GM04503 (cell line): ENCODE measurements around the gene SEC61A1.

ENCODE experiments used
- DNase-seq: peaks from one replicate; pipeline ENCODE4 v3.0.0-alpha.2; 2012; ENCODE audit warnings: low read depth

The SEC61A1 gene

DNA sequence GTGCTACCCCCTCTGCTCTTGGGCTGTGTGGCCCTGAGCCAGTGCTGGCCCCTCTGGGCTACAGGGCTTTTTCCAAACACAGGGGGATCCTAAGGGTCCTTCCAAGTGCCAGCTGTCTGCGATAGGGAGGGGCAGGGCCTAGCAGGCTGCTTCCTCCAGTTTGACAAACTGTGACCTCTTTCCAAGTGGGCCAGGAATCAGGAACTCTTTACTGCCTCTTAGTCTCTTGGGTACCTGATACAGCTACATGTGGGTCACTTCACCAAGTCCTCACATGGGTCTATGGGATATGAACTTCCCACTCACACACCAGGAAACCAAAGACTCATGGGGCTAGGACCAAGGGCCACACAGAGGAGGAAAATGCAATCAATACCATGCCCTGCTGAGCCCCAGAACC is 25.4 kb downstream of the SEC61A1 start:
- no peak for DNase-seq

DNA sequence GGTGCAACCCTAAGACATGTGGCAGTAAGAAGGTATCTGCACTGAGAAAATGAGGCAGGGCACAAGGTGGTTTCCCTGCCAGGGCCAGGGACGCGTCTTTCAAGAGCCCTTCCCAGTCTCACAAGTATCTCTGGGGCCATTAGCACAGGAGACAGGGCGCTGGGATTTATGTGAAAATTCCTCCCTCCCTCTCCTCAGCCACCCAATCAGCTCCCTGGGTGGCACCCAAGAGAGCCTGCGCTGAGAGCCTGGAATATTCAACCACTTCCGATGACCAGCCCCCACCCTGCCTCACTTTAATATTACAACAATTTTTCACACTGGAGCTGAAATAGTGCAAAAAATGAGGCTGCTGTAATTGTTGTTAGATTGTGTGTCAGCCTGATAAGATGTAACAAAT is 26.1 kb downstream of the SEC61A1 start:
- no peak for DNase-seq

DNA sequence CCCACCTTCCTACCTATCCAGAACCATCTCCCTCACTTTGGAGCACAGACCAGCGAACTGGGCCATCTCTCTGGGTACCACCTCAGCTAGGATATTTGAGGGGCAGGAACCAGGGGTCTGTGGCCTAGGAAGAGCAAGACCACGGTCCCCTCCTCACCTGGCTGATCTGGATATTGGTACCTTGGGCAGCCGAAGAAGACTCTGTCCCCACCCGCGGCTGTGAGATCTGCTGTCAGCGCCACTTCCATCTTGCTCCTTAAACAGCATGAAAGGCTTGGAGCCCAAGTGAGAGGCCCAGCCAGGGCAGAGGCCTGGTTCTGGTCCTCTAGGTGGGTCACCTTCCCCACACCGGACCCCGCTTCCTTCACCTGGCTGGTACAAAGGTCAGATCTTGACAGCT is 26.6 kb downstream of the SEC61A1 start:
- no peak for DNase-seq

DNA sequence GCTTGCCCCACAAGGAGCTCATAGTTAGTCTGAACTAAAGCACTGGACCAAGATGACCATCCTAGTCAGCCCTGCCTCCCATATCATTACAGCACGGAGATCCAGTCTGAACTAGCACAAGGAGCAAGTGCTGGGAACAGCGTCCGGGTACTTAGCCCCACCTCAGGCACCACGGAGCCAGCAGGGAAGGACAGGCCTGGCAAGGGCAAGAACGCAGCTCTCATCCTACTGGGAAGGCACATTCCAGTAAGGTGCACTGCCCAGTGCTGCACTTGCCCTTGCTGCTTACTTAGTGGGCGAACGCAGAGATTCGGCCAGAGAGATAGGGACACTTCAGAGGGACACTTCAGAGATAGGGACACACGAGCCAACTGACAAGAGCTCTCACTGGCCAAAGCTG is 27.6 kb downstream of the SEC61A1 start:
- DNase-seq, result no peak

DNA sequence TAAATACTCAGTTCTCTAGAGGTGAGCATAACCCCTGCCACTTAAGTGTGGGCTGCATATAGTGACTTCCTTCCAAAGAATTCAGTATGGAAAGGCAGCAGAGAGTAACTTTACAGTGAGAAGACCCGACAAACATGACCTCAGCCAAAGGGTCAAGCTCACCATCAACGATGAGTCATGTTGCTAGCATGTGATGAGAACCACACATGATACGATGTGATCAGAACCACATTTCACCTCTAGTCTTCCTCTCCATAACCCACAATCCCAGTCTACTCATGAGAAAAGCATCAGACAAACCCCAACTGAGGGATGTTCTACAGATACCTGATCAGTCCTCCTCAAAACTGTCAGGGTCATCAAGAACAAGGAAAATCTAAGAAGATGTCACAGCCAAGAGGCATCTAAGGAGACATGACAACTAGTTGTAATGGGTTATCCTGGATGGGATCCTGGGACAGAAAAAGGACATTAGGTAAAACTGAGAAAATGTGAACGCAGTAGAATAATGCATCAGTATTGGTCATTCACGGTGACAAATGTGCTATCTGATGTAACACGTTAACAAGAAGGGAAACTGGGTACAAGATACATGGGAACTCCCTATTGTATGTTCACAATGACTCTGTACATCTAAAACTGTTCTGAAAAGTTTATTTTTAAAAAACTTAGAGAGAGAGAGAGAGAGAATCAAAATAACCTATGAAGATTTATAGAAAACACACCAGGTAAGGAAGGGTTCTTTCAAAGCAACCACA is 28.3 kb downstream of the SEC61A1 start:
- peak; percentile 72 for DNase-seq

DNA sequence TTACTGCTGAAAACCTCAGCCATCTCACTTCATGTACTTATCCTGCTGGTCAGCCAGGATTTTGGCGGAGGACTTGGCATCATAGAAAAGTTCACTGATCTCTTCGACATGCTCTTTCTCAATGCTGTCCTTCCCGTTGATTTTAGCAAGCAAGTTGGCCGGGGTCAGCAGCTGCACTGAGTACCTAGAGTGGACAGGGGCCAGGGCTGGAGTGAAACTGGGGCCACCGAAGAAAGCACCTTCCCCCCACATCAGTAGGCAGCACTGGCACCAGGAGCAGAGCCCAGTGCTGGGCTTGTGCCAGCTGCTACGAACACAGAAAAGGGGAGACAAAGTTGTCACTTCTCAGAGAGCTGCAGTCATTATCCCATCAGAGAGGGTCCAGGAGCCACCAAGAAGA is 29.0 kb downstream of the SEC61A1 start:
- no peak for DNase-seq

DNA sequence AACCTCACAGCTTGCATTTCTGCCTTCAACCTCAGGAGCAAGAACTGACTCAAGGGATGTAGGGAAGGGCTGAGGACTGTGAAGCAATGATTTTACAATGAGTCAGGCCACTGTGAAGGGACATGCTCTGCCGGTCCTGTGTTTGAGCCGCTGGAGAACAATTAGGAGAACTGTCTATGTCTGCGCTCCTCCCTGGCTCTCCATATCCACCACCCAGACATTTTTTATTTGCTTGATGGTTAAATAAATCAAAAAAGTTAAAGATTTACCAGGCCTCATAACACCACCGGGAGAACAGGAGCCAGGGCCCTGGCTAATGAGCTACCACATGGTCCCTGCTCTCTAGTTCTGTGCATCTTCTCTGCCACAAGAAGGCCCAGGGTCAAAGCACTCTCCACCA is 29.6 kb downstream of the SEC61A1 start:
- no peak for DNase-seq

DNA sequence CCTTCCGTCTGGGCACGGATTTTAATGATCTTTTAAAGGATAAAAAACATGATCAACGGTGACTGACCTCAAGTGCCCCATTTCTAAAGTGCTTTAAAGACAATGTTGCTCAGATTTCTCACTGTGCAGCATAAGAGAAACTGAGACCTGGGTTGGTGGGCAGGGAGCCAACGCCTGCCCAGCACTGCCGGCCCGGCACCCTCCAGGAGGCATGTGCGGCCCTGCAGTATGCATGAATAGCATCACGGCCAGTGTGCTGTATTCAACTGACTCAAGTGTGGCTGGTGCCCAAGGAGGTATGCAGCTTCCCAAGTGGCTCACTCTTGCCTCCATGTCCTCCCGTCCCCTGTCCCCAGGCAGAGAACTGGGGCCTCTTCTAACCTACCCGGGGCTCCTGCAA is 30.3 kb downstream of the SEC61A1 start:
- no peak for DNase-seq

DNA sequence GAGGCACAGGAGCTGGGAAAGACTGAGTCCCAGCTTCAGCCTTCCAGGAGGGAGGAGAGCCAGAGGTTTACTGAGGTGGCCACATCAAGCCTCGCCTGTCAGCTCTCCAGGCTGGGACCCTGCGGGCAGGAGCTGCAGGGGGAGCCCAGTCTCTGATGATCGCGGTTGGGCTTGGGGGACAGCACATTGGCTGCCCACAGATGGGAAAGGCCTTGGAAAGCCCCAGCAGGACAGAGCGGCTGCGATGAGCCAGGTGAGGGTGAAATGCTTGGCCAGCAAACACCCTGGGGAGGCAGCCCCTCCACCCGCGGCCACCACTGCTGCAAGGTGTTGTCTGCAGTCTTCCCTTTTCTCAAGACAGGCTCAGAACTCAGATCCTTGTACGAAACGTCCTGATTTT is 31.2 kb downstream of the SEC61A1 start:
- DNase-seq, result no peak

DNA sequence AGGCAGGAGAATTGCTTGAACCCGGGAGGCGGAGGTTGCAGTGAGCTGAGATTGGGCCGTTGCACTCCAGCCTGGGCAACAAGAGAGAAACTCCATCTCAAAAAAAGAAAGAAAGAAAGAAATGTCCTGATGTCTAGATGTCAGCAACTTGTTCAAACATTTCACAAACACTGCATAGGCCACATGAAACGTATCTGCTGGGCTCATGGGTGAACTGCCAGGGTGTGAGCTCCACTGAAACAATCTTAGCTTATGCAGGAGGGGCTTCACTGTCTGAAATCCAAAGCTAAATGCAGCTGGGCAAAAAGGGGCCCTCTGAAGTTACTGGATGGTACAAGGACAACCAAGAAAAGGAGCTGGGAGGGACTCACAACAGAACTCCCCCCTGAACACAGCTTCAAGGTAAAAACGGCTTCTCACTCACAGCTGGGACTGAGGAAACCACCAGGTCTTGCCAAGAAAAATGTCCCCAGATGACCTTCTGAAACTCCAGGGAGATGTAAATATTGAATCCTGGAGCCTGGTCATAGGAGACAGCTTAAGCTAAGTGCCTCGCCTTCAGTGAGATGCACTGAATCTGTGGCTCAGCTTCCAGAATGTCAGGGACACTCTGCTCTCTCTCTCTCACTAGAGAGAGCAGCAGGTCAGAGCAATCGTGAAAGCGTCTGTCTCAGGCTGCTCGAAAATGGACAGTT is 31.9 kb downstream of the SEC61A1 start:
- no peak for DNase-seq

DNA sequence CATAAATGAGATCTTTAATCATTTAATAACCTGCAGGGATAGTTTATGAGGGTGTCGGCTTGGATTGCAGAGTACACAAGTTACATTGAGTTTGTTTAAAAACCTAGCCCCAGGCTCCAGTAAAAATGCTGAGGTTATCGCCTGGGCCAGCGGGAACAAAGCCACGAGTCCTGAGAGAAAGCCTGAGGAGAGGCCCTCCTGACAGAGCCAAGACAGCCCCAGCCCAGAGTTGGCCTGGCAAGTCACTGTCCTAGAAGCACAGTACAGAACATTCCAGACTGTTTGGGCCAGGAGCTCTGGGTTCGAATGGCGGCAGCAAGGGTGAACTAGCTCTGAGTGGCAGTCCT is 32.4 kb downstream of the SEC61A1 start:
- DNase-seq, result no peak

DNA sequence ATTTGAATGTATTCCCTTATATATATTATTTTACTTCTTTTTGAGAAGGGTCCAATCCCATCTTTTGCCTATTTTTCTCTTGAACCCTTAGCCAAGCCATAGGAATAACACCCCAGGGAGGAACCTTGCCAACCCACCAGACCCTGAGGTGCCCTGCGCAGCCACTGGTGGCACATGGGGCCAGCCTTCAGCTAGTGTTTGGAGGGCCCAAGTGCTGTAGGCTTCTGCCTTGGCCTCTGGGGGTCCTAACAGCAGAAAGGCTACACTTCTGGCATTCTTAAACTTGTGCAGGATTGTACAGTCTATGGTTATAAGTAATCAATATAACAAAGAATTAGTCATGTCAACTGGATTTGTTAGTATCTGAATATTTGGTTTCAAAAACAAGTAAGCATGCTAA is 36.9 kb downstream of the SEC61A1 start:
- no peak for DNase-seq

DNA sequence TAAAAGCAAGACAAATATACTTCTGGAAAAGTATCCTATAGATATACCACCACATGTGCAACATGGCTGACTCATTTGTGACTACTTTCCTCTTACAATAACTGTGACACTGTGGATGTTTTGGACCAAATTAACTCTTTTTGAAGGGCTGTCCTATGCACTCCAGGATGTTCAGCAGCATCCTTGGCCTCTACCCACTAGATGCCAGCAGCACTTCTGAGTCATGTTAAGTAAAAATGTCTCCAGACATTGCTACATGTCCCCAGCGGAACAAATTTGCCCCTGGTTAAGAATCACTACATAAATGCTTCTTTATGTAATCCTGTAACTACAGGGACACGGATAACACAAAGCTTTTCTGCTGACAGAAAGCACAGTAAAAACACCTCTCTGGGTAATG is 39.3 kb downstream of the SEC61A1 start:
- no peak for DNase-seq

DNA sequence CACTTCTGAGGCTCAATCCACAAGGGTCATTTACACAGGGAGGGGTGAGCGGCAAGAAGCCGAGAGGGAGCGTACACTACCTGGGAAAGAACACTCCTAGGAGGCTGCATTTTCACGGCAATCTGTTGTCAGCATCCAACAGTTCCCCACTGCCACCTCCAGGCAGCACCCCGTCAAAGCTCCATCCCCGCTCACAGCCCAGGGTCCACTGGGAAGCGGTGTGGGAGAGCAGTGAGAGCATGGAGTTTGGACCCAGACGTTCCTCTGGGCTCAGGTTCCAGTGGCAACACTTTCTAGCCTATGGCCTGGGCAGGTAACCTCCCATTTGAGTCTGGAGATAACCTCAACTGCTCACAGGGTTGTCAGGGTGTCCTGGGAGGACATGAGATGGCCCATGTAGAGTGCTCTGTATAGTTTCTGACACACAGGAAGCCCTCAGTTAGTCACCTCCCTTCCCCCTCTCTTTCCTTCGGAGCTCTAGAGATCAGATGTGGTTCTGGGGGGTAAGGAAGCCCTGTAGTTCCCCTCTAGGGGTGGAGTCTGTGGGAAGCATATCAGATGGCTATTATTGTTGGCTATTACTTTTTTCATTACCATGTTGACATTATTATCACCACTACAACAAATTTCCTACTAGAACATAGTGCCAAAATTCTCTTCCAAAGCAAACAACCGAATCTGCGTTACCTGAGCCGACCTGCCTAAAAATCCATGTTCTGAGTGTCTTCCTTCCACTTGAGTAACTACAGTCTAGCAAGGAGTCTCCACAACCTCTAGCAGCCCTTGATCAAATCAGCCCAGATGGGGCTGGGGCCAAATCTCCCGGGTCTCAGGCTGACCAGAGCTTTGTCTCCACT is 42.3 kb downstream of the SEC61A1 start:
- DNase-seq, result no peak

DNA sequence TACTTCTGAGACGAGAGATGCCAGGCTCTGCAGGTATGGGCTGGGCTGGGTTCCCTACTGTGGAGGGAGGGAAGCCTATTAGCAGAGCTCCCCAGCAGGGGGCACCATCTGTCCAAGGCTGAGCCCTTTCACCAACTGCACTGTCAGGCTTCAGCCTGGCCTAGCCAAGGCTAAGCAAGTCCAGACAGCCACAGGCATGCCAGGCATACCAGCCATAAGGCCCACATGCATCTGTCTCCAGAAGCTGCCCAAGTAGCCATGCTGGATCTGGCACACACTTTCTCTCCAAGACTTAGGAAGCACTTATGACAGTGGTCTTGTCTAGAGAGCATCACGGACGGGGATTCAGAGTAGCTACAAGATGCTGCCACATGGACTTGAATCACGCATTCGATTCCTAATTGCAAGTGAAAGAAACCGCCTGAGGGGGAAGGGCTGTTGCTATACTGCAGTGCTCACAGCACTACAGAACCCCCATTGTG is 43.0 kb downstream of the SEC61A1 start:
- DNase-seq, result peak; percentile 58

DNA sequence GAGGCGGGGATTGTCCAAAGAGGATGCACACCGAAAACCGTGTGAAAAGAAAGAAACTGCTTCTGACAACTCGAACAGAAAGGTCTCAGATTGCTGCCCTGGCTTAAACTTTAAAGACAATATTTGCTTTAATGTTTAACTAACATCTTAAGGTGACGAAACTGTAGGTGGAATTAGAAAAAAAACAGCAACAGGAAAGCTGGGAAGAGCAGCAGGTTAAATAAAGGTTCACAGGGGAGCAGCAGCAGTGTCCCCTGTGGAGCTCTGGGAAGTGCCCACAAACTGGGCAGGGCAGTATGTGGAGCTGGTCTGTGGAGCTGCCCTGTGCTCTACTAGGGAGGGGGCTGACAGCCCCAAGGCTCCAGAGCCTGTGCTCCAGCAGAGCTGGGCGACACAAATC is 46.0 kb downstream of the SEC61A1 start:
- no peak for DNase-seq

DNA sequence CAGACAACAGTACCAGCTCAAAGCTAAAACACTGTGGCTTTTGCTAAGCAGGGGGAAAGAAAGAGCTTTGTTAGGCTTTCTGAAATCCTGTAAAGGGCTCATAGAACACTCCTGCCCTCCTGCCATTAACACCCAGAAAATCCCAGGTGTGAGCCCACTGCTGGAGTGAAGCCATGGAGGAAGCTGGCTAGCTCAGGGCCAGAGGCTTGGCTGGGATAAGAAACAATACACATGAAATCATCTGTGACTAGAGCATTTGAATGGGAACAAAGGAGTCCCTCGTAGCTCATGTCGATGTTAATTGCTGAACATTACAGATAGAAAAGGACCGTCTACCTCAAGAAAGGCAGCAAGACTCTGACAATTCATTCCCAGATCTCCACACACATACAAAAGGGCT is 47.9 kb downstream of the SEC61A1 start:
- DNase-seq, result no peak

DNA sequence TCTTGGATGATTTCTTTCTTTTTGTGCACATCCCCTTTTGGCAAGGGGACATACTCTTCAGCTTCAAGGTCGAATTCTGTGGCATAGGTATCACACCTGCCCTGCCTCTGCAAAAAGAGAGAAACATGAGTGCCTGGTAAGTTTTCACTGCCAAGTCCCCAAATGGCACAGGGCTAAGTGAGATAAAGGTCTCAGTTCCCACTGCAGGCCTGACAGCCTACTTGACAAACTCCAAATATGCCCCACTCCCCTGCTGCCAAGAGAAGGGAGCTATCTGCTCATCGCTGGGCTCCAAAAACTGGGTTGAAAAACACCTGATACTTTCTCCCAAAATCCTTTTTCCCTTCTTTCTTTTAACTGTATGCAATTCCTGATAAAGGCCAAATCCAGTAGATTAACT is 48.4 kb downstream of the SEC61A1 start:
- DNase-seq, result no peak

DNA sequence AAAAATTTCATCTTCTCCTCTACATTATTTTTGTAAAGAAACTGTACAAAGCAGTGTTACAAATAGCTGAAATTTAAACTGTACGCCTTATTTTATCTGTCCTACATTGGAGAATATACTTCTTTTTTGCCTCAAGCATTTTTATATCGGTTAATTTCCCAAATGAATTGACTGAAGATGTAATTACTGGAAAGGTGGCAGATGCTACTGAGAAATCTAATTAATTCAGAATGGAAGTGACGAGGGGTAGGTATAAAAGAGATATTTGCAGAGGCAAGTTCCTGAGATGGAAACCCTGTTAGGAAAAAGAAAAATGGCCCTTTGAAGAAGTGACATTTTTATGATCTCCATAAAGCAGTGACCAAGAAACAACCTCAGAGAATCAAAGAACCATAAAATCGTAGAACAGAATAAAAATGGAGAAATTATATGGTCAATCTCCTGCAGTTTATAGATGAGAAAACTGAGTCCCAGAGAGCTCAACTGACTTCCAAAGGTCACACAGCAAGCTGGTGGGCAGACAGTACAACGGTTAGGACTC is 51.0 kb downstream of the SEC61A1 start:
- no peak for DNase-seq

DNA sequence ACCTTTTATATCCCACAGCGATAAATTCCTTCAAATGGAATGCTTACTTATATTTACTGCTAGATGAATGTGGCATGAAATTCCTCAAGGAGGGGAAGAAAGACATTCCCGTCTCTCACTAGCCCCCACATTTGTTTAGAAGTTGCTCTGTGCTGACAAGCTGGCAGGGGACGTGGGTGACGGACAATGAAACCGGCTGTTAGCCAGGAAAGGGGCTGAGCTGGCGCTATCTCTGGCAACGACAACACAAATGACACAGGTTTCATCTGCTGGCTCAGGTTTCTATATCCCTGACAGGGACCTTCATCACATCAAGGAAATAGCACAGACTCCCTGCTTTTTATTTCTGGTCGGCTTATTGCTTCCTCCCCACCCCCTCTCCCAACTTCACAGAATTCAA is 55.6 kb downstream of the SEC61A1 start:
- no peak for DNase-seq

DNA sequence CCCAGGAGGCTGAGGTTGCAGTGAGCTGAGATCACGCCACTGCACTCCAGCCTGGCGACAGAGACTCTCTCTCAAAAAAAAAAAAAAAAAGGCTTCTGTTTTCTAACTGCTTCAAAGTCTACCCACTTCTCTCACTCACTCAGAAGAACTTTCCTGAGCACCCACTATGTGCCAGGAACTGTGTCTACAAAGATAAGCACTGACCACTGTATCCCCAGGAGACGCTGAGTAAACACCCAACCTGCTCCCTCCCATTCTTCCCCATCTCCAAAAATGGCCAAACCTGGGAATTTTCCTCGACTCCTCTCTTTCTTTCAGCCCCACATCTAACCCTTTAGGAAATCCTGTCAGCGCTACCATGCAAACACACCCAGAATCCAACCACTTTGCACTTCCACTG is 58.9 kb downstream of the SEC61A1 start:
- DNase-seq, result no peak

DNA sequence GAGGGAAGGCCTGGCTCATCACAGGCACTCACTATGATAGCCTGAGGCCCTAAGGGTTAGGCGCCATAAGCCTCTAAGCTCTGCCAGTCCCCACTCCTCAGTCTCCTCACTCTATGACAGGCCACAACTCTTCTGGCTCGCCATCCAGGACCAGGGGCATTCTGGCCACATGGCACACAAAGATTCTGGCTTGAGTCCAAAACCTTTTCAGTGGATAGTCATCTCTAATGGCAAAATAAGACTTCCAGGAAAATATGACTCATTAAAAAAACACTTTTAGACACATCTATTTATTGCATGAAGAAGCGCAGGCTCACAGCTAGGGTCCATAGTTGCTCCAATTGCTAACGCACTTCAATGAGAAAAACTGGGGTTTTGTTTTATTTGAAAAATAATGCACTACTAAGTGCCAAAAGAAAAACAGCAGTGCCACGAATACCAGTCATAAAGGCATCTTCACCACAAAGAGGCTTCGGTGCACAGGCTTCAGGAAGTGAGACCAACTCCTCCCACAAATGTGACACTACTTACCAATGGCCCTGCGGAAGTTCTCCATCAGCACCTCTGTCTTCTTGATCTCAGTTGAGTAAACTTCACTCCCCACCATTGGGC is 60.2 kb downstream of the SEC61A1 start:
- peak; percentile 71 for DNase-seq
